H1 (cell line): ENCODE measurements around the gene PLCB1. TPM values are rescaled to one million over a fixed set of nuclear protein-coding genes. Genes with fewer than 3 reads are reported as not detected.

Experiments used
- CTCF ChIA-PET: fragments of 300-600 bp; sonication (Branson Sonifier 250); formaldehyde crosslinking; loops from one replicate; lab custom pipeline; 2021; ENCODE audit not compliant: partially characterized antibody; lab: Charles Lee
- POLR2A ChIA-PET: fragments of 300-600 bp; sonication (Branson Sonifier 250); formaldehyde crosslinking; loops from one replicate; lab custom pipeline; 2021; ENCODE audit warnings: inconsistent platforms; ENCODE audit not compliant: partially characterized antibody; lab: Charles Lee
- DNase-seq, 2 experiments: peaks; one replicate each; pipeline versions ENCODE4 v3.0.0 to v3.0.0-alpha.2; 2010 to 2022; ENCODE audit warnings: low spot score in 2 of 2, low read depth in 1 of 2, mixed read lengths in 1 of 2
- FAIRE-seq: peaks from 2 replicates; lab custom pipeline; 2011; peaks lifted over from hg19 to GRCh38; lab: Jason Lieb, UNC
- H2AFZ ChIP-seq: 2 replicates; pipeline ENCODE4 v1.8.1; 2012; ENCODE audit warnings: low read length, inconsistent platforms
- H2AK5ac ChIP-seq: 2 replicates; pipeline ENCODE4 v1.6.1; 2013; ENCODE audit warnings: low read depth, low read length
- H2BK120ac ChIP-seq: replicated peaks from 2 replicates; pipeline ENCODE3; 2013; ENCODE audit warnings: low read depth, low read length, inconsistent platforms
- H2BK12ac ChIP-seq: 2 replicates; pipeline ENCODE4 v1.6.1; 2013; ENCODE audit warnings: low read depth, low read length
- H2BK15ac ChIP-seq: 2 replicates; pipeline ENCODE4 v1.6.1; 2013; ENCODE audit warnings: low read length
- H2BK20ac ChIP-seq: 2 replicates; pipeline ENCODE4 v1.6.1; 2013; ENCODE audit warnings: low read length
- H2BK5ac ChIP-seq: 2 replicates; pipeline ENCODE4 v1.6.1; 2013; ENCODE audit warnings: low read depth, low read length
- H3K14ac ChIP-seq: 2 replicates; pipeline ENCODE4 v1.6.1; 2013; ENCODE audit warnings: inconsistent platforms; ENCODE audit not compliant: insufficient read length
- H3K18ac ChIP-seq: 2 replicates; pipeline ENCODE4 v1.6.1; 2013; ENCODE audit warnings: low read length; ENCODE audit errors: extremely low read depth
- H3K23ac ChIP-seq: 2 replicates; pipeline ENCODE4 v1.6.1; 2013; ENCODE audit warnings: inconsistent platforms; ENCODE audit not compliant: insufficient read length
- H3K23me2 ChIP-seq: 2 replicates; pipeline ENCODE4 v1.6.1; 2013; ENCODE audit warnings: low read depth, low read length
- H3K27ac ChIP-seq: 2 replicates; pipeline ENCODE4 v1.6.1; 2011; ENCODE audit warnings: low read depth, low read length, inconsistent platforms
- H3K27me3 ChIP-seq, 4 experiments: replicated peaks in 1 of 4; 1 replicate in 1 of 4; 2 replicates in 3 of 4; pipeline versions ENCODE4 v1.6.1 to v1.8.1; 2011 to 2013; ENCODE audit warnings: low read length in 3 of 4, mild to moderate bottlenecking in 3 of 4, inconsistent platforms in 2 of 4, mixed read lengths in 2 of 4, moderate library complexity in 1 of 4; ENCODE audit not compliant: control insufficient read depth in 3 of 4, insufficient read depth in 3 of 4; ENCODE audit errors: extremely low read depth in 1 of 4
- H3K36me3 ChIP-seq, 4 experiments: 2 replicates each; pipeline versions ENCODE4 v1.6.1 to v1.8.1; 2011 to 2013; ENCODE audit warnings: mild to moderate bottlenecking in 4 of 4, low read length in 3 of 4, moderate library complexity in 2 of 4, control low read depth in 1 of 4, inconsistent platforms in 1 of 4; ENCODE audit not compliant: insufficient read depth in 4 of 4, control insufficient read depth in 2 of 4
- H3K4ac ChIP-seq: replicated peaks from 2 replicates; pipeline ENCODE3; 2013; ENCODE audit warnings: low read length, low read depth, mixed read lengths, inconsistent platforms; ENCODE audit not compliant: insufficient read length
- H3K4me1 ChIP-seq, 4 experiments: replicated peaks in 1 of 4; 1 replicate in 1 of 4; 2 replicates in 3 of 4; pipeline versions ENCODE4 v1.6.1 to v1.8.1; 2011 to 2013; ENCODE audit warnings: low read length in 3 of 4, inconsistent platforms in 2 of 4, mixed read lengths in 1 of 4; ENCODE audit not compliant: insufficient read depth in 4 of 4, control insufficient read depth in 3 of 4
- H3K4me2 ChIP-seq, 2 experiments: 2 replicates each; pipeline versions ENCODE4 v1.6.1 to v1.8.1; 2011 to 2013; ENCODE audit warnings: low read depth in 2 of 2, low read length in 2 of 2, control low read depth in 1 of 2, inconsistent platforms in 1 of 2, mild to moderate bottlenecking in 1 of 2; ENCODE audit not compliant: insufficient read depth in 1 of 2
- H3K4me3 ChIP-seq, 4 experiments: fragments of 200-600, 300-600 bp in 1 of 4; sonication (generic), shearing (Covaris generic), sonication (Bioruptor Twin) in 1 of 4; 2 replicates each; pipeline versions ENCODE4 v1.5.1 to v1.8.1; 2011 to 2016; ENCODE audit warnings: low read length in 4 of 4, low read depth in 3 of 4, control low read depth in 2 of 4, inconsistent platforms in 2 of 4, mild to moderate bottlenecking in 2 of 4, mixed read lengths in 1 of 4, moderate library complexity in 1 of 4; ENCODE audit not compliant: insufficient read depth in 2 of 4; ENCODE audit errors: extremely low read depth in 1 of 4
- H3K56ac ChIP-seq: replicated peaks from 2 replicates; pipeline ENCODE3; 2013; ENCODE audit warnings: low read depth, mild to moderate bottlenecking, mixed read lengths, low read length, inconsistent platforms; ENCODE audit not compliant: insufficient read length
- H3K79me1 ChIP-seq: 2 replicates; pipeline ENCODE4 v1.6.1; 2013; ENCODE audit warnings: low read depth, low read length, control low read depth
- H3K79me2 ChIP-seq, 2 experiments: 2 replicates each; pipeline versions ENCODE4 v1.6.1 to v1.8.1; 2012 to 2013; ENCODE audit warnings: low read length in 2 of 2, mild to moderate bottlenecking in 2 of 2, inconsistent platforms in 1 of 2; ENCODE audit not compliant: insufficient read depth in 2 of 2, control insufficient read depth in 1 of 2
- H3K9ac ChIP-seq, 4 experiments: replicated peaks in 1 of 4; 1 replicate in 1 of 4; 2 replicates in 3 of 4; pipeline versions ENCODE4 v1.6.1 to v1.8.1; 2011 to 2013; ENCODE audit warnings: low read depth in 3 of 4, low read length in 3 of 4, control low read depth in 2 of 4, mild to moderate bottlenecking in 2 of 4, moderate library complexity in 2 of 4, inconsistent platforms in 1 of 4; ENCODE audit errors: extremely low read depth in 1 of 4
- H3K9me3 ChIP-seq, 2 experiments: 2 replicates each; pipeline versions ENCODE4 v1.6.1 to v1.8.1; 2012 to 2013; ENCODE audit warnings: mild to moderate bottlenecking in 2 of 2, moderate library complexity in 2 of 2, control low read depth in 1 of 2, inconsistent platforms in 1 of 2, low read depth in 1 of 2, low read length in 1 of 2, mixed read lengths in 1 of 2; ENCODE audit not compliant: insufficient read depth in 2 of 2
- H4K20me1 ChIP-seq, 2 experiments: replicated peaks in 1 of 2; 2 replicates each; pipeline versions ENCODE3 to v1.8.1; 2011 to 2013; ENCODE audit warnings: inconsistent platforms in 2 of 2, low read length in 2 of 2, mild to moderate bottlenecking in 1 of 2; ENCODE audit not compliant: insufficient read depth in 2 of 2, control insufficient read depth in 1 of 2
- H4K5ac ChIP-seq: 2 replicates; pipeline ENCODE4 v1.6.1; 2013; ENCODE audit warnings: low read length, low read depth, mixed read lengths, inconsistent platforms; ENCODE audit not compliant: insufficient read length
- H4K8ac ChIP-seq: 2 replicates; pipeline ENCODE4 v1.8.0; 2013; ENCODE audit warnings: mild to moderate bottlenecking, moderate library complexity, low read length, inconsistent platforms; ENCODE audit not compliant: insufficient read depth; ENCODE audit errors: extremely low read depth
- H4K91ac ChIP-seq: replicated peaks from 2 replicates; pipeline ENCODE3; 2013; ENCODE audit warnings: low read length, mixed read lengths, inconsistent platforms; ENCODE audit not compliant: insufficient read length
- ASH2L ChIP-seq: fragments of 200-600, 300-600 bp; sonication (generic); IDR thresholded peaks from one replicate; pipeline ENCODE4 v1.7.1; 2017; ENCODE audit warnings: low read length
- ATF2 ChIP-seq: IDR thresholded peaks from 2 replicates; pipeline ENCODE4 v1.6.1; 2012; ENCODE audit warnings: low read length, inconsistent platforms
- BCL11A ChIP-seq, 2 experiments: IDR thresholded peaks; one replicate each; pipeline ENCODE4 v1.6.1; 2011; ENCODE audit warnings: low read depth in 2 of 2, low read length in 2 of 2, mild to moderate bottlenecking in 2 of 2
- CEBPB ChIP-seq: IDR thresholded peaks from 2 replicates; pipeline ENCODE4 v1.6.1; 2012; ENCODE audit warnings: low read depth, low read length
- CTCF ChIP-seq, 3 experiments: IDR thresholded peaks; 1 replicate in 2 of 3; 2 replicates in 1 of 3; pipeline versions ENCODE4 v1.5.1 to v1.6.1; 2011; ENCODE audit warnings: low read length in 3 of 3, mild to moderate bottlenecking in 3 of 3, inconsistent platforms in 2 of 3, low read depth in 1 of 3, moderate library complexity in 1 of 3; ENCODE audit not compliant: insufficient read depth in 1 of 3; ENCODE audit errors: control extremely low read depth in 1 of 3
- EZH2 ChIP-seq: fragments of 200-600 bp; sonication (generic); IDR thresholded peaks from 2 replicates; pipeline ENCODE4 v1.7.1; 2012; ENCODE audit warnings: low read depth, mild to moderate bottlenecking, moderate library complexity, low read length, inconsistent platforms; ENCODE audit not compliant: severe bottlenecking
- FOSL1 ChIP-seq: IDR thresholded peaks from 2 replicates; pipeline ENCODE4 v1.6.1; 2011; ENCODE audit warnings: mild to moderate bottlenecking, low read depth, low read length, moderate library complexity; ENCODE audit not compliant: insufficient read depth
- JUN ChIP-seq: IDR thresholded peaks from 2 replicates; pipeline ENCODE4 v1.6.1; 2011; ENCODE audit warnings: low read depth, mild to moderate bottlenecking, improper control_type of control experiment, low read length
- JUND ChIP-seq: IDR thresholded peaks from 2 replicates; pipeline ENCODE4 v1.6.1; 2011; ENCODE audit warnings: mild to moderate bottlenecking, improper control_type of control experiment, low read length
- POU5F1 ChIP-seq: IDR thresholded peaks from 2 replicates; pipeline ENCODE4 v1.6.1; 2011; ENCODE audit warnings: low read depth, mild to moderate bottlenecking, low read length, moderate library complexity
- SRF ChIP-seq: IDR thresholded peaks from 2 replicates; pipeline ENCODE4 v1.6.1; 2011; ENCODE audit warnings: mild to moderate bottlenecking, low read depth, low read length, moderate library complexity
- TAF1 ChIP-seq: IDR thresholded peaks from 2 replicates; pipeline ENCODE4 v1.6.1; 2011; ENCODE audit warnings: mild to moderate bottlenecking, low read depth, low read length
- polyA plus RNA-seq, 7 experiments: library from polyadenylated mRNA; depleted of rRNA in 3 of 7; stranded (reverse) in 5 of 7; unstranded in 2 of 7; fragments of >200 nt in 5 of 7; fragments of 200-250 nt in 2 of 7; gene quantifications; 1 replicate in 5 of 7; 2 replicates in 1 of 7; 4 replicates in 1 of 7; pipeline versions ENCODE4 v1.2.1 to v1.2.3, GENCODE V29; 2011 to 2013; ENCODE audit warnings: missing spikeins in 2 of 7, mixed read lengths in 2 of 7
- total RNA-seq: library from RNA; stranded (reverse); fragmentation: NEBNext Ultra II Directional; extraction: Animal tissue kit (Norgen Biotek cat#: 25700); gene quantifications from 2 replicates; pipeline ENCODE4 v1.2.1, GENCODE V29; 2021

PLCB1 gene
- total and polyA plus RNA-seq, 2 of the 8 experiments (the other 6 are each of a cell fraction or from before 2014, with no cell fraction given), result 2.6 to 9.1 TPM

- no peak overlapping the region for H3K4me2 ChIP-seq
- no peaks in the 10 kb centered on the region for H3K27me3 ChIP-seq
- no peaks in the 10 kb centered on the region for H4K20me1 ChIP-seq
- H3K4me3 ChIP-seq, result no peak overlapping the region
- H2BK5ac ChIP-seq, result no peak overlapping the region
- H3K4ac ChIP-seq, result no peak overlapping the region
- H3K79me1 ChIP-seq, result no peaks in the 10 kb centered on the region
- H3K23ac ChIP-seq, result no peak overlapping the region
- no peak overlapping the region for H3K27ac ChIP-seq
- H4K91ac ChIP-seq, result no peak overlapping the region
- no peak overlapping the region for H3K14ac ChIP-seq
- H2AFZ ChIP-seq, result no peak overlapping the region
- no peaks in the 10 kb centered on the region for H3K23me2 ChIP-seq
- POLR2A ChIA-PET, result no interaction called here
- no peak overlapping the region for H2BK12ac ChIP-seq
- H2BK120ac ChIP-seq, result no peak overlapping the region
- no peak overlapping the region for H3K18ac ChIP-seq
- H4K8ac ChIP-seq, result no peak overlapping the region
- FAIRE-seq (no peak), DNase-seq (no peak)
- H2BK20ac ChIP-seq, result no peak overlapping the region
- no peak overlapping the region for H2BK15ac ChIP-seq
- no peak overlapping the region for H3K56ac ChIP-seq
- no peak overlapping the region for H2AK5ac ChIP-seq
- H3K4me1 ChIP-seq, result peaks cover 0 to 6% (median 4%) of the 10 kb centered on the region in 4 experiments; a peak in 4 of 7 replicates
- H3K79me2 ChIP-seq, result no peaks in the 10 kb centered on the region
- no peak overlapping the region for H3K9ac ChIP-seq
- H3K9me3 ChIP-seq, result no peaks in the 10 kb centered on the region; a peak in 1 of 4 replicates
- H4K5ac ChIP-seq, result no peak overlapping the region
- no peaks in the 10 kb centered on the region; a peak in 1 of 8 replicates for H3K36me3 ChIP-seq
- CTCF ChIA-PET, result interaction anchor here (1.2 to 1.3 kb wide), 2 partner anchors 77 to 479 kb away, joined by 3 read pairs; no protein-coding TSS in a partner anchor
- no peak for TF ChIP-seq ATF2
- TF ChIP-seq JUND, result no peak
- no peak for TF ChIP-seq FOSL1
- no peak for TF ChIP-seq TAF1
- TF ChIP-seq SRF, result no peak
- TF ChIP-seq CEBPB, result no peak
- no peak for TF ChIP-seq EZH2
- TF ChIP-seq BCL11A (IDR thresholded peaks at IDR 0.05; ENCODE audit: low read depth in 2 of 2, low read length in 2 of 2), result no peak
- TF ChIP-seq ASH2L, result no peak
- no peak for TF ChIP-seq POU5F1
- no peak for TF ChIP-seq CTCF (IDR thresholded peaks at IDR 0.05; ENCODE audit: control extremely low read depth in 1 of 3, insufficient read depth in 1 of 3, low read depth in 1 of 3, low read length in 3 of 3)
- TF ChIP-seq JUN, result no peak
Observed at GRCh38 chr20:8913456-8913855, 781.4 kb downstream of the PLCB1 start.
